GM18502 (cell line): Measurements from ENCODE around the gene DNAH2.
"Not testable (repeated sequence)": the region's sequence is repeated elsewhere in the genome, so short reads cannot be mapped to it uniquely, and the experiment has no call there.

Source experiments
- ATAC-seq: cut with Tn5 transposase; IDR thresholded peaks from one replicate; pipeline ENCODE4 v1.9.1; 2021; ENCODE audit warnings: mild to moderate bottlenecking; ENCODE audit not compliant: unreplicated experiment, poor library complexity

DNAH2 gene

DNA sequence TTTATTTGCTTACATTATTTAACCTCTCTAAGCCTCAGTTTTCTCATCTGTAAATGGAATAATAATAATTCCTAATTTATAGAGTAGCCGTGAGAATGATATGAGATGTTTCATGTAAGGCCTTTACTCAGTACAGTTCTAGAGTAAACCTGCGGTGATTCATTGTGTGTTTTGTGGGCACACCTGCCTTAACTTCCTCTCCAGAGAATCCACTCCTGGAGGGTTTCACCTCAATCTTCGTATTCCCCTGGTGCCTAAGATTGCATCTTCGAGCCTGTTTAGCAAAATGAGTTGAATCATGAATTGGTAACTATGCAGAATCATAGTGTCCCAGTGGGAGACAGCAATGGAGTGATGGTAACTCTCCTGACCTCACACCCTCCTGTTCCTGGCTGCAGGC is 52.3 kb downstream of the DNAH2 start:
- no peak for ATAC-seq

DNA sequence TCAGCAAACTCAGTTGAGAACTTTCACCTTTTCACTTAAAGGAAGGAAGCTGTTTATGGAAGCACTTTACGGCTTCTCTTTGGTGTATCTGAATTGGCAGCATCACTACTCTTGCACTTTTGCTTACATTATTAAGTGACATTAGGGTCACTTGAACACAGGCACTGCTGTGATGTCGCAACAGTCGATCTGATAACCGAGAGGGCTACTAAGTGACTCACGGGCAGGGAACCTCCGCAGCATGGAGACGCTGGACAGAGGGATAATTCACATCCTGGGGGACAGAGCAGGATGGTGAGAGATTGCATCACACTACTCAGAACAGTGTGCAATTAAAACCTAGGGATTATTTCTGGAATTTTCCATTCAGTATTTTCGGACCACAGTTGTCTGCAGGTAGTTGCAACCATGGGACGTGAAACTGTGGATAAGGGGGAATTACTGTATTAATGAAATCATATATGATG is 56.5 kb downstream of the DNAH2 start:
- ATAC-seq = no peak

DNA sequence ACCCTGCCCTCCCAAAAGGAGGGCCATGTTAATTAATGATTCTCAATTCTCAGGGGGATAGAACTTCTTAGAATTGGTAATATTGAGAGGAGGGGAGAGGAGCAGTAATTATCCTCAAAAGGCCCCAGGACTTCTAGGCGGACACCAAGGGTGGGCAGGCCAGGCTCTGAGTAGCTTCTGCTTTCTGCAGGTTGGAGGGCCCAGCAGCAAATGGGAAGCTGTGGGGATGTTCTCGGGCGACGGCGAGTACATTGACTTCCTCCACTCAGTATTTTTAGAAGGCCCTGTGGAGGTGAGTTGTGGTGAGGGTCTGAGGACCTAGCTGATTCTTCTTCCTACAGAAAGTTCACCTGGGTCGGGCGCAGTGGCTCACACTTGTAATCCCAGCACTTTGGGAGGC is 57.5 kb downstream of the DNAH2 start:
- no peak for ATAC-seq

DNA sequence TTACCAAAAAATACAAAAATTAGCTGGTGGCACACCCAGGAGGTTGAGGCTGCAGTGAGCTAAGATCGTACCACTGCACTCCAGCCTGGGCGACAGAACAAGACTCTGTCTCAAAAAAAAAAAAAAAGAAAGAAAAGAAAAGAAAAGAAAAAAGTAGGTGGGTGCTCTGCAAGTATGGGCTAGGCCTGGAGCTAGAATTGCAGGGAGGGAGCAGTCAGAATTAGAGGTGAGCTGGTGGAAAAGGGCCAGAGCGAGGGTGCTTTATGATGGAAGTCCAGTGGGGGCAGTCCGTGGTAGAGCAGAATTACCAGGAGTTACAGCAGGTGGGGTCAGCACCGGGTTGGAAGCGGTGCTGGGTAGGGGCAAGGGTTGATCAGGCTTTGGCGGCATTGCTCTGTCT is 59.5 kb downstream of the DNAH2 start:
- no peak for ATAC-seq

DNA sequence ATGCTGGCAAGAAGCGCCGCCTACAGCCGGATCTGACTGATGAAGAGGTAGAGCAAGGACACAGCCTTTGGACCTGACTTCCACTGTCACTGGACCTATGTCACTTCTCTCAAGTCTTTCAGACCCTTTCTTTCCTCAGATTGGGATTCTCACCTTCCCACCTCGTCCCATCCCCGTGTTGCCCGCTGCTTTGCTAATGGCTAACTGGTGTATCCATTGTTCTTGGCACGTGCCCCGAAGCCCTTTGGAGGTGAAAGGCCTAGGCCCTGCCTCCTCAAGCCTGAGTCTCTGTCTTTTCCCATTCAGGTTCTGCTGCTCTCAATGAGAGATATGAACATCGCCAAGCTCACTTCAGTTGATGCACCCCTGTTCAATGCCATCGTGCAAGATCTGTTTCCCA is 63.2 kb downstream of the DNAH2 start:
- ATAC-seq = no peak

DNA sequence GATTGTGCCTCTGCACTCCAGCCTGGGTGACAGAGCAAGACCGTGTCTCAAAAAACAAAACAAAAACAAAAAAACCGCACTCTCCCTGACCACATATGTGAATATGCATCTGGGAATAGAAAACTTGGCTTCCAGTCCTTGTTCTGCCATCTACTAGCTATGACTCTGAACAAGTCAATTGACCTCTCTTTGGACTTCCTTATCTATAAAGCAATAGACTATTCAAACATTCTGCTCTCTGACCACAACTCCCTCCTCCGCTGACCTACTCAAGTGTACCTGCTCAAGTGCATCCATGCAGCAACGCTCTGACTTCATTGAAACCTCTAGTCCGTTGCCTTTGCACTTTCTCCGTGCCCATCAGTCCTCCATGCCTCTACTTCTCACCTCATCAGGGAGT is 63.9 kb downstream of the DNAH2 start:
- no peak for ATAC-seq

DNA sequence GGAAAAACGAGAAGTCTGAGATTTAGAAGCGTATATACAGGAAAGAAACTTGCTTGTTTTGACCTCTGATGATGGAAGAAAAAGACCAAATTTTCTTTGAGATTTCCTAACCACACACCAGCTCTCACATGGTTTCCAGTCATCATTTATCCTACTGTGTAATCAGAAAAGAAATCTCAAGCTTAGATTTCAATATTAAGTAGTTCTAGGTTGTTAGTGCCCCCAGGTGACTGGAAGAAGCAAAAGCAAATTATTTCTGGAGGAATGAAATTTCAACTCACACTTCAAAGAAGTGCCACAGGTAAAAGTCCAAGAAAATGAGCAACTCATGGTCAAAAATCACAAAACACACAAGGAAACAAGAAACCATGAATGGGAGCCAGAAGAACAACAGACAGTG is 64.7 kb downstream of the DNAH2 start:
- ATAC-seq = no peak

DNA sequence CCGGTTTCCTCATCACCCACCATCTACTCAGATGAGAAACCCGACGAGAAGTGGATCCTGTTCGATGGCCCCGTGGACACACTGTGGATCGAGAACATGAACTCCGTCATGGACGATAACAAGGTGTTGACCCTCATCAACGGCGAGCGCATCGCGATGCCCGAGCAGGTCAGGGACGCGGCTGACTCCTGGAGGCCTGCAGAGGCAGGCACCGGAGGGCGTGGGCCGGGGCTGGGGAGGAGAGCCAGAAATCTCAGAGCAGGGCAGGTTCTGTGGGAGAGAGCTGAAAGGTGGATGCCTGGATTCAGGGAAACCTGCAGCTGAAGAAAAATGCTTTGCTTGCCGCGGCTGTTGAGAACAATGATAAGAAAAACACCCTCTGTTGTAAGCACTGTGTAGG is 69.3 kb downstream of the DNAH2 start:
- no peak for ATAC-seq

DNA sequence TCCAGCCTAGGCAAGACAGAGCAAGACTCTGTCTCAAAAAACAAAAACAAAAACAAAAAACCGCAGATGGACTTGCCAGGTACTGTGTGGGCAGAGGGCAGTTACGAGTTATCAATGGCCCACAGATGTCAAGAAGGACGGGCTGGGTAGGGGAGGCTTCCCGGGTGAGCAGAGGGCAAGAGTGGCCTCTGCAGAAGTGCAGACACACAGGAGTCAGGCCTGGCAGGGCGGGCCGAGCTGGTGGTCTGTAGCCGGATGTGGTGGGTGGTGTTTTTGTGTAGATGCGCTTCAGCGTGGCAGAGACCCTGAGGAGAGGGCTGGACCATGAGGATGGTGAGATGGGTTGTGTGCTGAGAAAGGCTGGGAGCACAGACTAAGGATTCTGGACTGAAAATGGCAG is 71.6 kb downstream of the DNAH2 start:
- no peak for ATAC-seq

DNA sequence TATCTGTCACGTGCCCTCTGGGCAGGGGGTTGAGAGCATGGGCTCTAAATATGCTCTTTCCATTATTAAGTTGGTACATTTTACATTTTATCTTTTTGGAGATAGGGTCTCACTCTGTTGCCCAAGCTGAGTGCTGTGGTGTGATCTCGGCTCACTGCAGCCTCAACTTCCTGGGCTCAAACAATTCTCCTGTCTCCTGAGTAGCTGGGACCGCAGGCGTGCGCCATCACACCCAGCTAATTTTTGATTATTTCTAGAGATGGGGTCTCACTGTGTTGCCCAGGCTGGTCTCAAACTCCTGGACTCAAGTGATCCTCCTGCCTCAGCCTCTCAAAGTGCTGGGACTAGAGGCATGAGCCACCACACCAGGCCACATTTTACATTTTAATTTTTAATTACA is 72.6 kb downstream of the DNAH2 start:
- ATAC-seq = no peak

DNA sequence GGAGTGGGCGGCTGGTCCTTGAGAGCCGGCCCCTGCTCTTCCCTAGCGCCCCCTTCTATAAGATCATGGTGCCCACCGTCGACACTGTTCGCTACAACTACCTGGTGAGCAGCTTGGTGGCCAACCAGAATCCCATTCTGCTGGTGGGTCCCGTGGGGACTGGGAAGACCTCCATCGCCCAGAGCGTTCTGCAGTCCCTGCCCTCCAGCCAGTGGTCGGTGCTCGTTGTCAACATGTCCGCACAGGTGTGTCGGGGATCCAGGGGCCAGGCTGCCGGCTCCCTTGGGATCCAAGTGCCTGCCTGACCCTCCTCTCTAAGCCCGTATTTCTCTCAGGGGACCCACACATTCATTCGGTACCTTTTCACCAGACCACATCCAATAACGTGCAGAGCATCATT is 75.1 kb downstream of the DNAH2 start:
- no peak for ATAC-seq

DNA sequence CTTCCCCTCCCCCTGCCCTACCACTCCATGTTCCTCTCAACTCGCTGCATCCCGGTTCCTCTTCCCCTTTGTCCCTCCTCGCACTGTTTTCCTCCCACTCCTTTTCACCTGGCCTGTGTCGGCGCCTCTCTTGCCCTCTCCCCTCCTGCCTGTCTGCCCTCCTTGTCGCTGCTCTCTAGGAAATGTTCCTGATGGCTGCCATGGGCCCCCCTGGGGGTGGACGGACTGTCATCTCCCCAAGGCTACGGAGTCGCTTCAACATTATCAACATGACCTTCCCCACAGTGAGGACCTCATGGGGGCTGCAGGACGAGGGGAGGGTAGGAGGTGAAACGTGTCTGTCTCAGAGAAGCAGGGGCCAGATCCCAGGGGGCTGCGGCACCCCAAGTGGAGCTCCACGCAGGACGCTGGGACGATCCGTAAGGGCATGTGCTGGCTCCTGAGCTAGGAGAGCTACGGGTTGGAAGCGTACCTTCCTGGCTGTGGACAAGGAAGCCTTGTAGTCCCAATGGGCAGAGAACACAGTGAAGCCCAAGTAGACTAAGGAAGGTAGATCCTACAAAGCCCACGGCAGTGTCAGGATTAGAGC is 76.6 kb downstream of the DNAH2 start:
- no peak for ATAC-seq

DNA sequence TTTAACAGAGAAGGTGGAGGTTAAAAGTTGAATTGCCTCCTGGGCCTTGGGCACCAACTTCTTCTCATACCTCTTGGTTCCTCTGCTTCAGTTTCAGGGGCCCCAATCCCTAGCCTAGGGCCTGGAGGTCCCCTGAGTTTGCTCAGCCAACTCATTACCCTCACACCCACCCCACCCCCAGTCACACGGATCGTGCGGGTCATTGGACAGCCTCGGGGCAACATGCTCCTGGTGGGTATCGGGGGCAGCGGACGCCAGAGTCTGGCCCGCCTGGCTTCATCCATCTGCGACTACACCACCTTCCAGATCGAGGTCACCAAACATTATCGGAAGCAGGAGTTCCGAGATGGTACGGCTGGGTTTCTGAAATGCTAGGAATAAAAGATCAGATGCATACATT is 80.4 kb downstream of the DNAH2 start:
- no peak for ATAC-seq

DNA sequence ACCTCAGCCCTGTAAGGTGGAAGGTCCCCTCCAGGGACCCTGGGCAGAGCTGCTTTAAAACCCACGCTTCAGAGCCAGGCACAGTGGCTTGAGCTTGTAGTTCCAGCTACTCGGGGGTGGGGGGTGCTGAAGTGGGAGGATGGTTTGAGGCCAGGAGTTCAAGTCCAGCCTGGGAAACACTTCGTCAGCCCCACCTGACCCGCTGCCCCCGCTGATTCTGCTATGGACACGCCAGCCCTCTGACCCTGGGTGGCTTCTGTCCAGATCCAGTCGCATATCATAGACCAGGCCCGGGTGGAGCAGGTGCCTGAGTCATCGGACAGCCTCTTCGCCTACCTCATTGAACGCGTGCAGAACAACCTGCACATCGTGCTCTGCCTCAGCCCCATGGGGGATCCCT is 81.3 kb downstream of the DNAH2 start:
- ATAC-seq = no peak

DNA sequence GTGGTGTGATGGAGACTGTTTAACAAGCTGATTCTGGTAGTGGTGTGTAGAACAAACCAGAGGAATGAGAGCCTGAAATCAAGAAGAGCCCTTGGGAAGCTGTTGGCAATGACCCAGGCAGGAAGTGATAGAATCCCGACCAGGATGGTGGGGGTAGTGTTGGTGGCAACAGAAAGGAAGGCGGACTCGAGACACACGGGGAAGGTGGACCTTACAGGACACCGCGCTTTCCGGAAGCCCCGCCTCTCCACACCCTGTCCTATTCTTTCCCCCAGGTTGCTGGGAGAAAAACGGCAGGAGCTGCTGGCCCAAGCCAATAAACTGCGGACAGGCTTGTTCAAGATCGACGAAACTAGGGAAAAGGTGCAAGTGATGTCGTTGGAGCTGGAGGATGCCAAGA is 86.4 kb downstream of the DNAH2 start:
- no peak for ATAC-seq

DNA sequence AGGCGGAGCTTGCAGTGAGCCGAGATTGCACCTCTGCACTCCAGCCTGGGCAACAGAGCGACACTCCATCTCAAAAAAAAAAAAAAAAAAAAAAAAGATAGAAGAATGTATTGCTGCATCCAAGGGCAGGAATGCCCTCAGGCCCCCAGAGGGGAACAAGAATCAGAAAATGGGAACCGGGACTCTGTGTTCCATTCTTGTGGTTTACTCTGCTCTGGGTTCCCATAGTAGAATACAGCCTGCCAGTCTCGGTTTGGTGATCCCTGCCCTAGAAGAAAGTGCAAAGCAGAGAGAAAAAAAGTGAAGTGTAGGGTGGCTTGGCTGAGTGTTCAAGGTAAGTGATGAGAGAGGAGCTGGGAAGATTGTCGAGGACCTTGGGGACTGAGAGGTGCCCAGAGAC is 89.0 kb downstream of the DNAH2 start:
- no peak for ATAC-seq

DNA sequence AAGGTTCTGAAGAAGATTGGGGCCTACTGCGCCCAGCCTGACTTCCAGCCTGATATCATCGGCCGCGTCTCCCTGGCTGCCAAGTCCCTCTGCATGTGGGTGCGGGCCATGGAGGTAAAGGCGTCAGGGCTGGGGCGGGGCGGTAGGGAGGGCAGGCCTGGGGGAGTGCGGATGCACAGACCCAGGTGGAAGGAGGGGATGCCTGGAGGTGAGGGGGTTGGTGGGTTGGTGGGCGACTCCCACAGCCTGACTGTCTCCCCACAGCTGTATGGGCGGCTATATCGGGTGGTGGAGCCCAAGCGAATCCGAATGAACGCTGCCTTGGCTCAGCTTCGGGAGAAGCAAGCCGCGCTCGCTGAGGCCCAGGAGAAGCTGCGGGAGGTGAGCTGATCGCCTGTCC is 89.7 kb downstream of the DNAH2 start:
- no peak for ATAC-seq

DNA sequence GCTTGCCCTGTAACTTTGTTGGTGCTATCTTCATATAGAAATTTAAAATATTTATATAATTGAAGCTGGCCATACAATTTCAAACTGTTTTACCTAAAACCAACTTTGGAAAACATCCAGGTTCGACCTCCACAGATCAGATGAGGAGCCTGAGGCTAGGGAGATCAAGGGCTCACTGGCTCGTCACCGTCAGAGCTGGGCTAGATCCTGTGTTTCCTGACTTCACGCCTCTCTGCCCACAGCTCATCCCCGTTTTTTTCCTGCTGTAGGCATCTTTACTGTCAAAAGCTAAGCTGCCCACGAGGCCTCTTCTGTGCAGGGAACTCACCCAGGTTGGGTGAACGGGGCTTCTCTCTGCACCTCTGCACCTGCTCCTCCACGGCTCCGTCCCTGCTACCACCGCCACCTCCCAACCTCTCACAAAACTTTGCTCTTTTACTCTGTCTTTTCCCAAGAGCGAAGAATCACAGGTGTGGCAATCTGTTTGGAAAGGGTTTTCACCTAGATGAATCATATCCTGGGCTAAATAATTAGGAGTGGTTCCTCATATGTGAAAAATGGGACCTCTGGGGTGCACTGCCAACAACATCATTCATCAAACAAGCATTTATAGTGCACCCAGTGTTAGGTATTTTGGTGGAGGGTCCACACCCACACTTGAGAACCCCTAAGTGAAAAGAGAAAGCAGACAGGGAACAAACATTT is 91.7 kb downstream of the DNAH2 start:
- no peak for ATAC-seq

DNA sequence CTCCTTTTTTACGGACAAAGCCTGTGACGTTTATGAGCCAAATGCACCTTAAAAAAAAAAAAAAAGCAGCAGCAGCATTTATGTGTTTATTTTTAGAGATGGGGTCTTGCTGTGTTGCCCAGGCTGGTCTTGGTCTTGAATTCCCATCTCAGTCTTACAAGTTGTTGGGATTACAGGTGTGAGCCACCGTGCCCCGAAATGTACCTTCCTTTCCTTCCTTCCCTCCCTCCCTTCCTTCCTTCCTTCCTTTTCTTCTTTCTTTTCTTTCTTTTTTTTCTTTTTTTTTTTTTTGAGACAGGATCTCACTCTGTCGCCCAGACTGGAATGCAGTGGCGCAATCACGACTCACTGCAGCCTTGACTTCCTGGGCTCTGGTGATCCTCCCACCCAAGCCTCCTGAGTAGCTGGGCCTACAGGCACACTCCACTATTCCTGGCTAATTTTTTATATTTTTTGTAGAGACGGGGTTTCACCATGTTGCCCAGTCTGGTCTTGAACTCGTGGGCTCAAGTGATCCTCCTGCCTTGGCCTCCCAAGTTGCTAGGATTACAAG is 92.3 kb downstream of the DNAH2 start:
- not testable (repeated sequence) for ATAC-seq

DNA sequence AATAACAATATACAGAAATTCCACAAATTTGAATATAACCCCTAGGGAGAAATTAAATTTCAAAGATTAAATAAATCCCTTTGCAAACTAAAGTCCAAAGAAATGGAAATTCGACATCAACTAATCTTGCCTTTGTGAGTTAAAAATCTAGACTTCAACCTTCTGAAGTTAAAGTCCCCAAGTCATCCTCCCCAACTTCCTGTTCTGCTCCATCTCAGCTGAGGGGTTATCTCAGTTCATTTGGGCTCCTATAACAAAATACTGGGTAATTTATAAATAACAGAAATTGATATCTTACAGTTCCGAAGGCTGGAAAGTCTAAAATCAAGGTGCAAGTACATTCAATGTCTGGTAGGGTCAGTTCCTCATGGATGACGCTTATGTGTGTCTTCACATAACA is 93.7 kb downstream of the DNAH2 start:
- ATAC-seq = no peak

DNA sequence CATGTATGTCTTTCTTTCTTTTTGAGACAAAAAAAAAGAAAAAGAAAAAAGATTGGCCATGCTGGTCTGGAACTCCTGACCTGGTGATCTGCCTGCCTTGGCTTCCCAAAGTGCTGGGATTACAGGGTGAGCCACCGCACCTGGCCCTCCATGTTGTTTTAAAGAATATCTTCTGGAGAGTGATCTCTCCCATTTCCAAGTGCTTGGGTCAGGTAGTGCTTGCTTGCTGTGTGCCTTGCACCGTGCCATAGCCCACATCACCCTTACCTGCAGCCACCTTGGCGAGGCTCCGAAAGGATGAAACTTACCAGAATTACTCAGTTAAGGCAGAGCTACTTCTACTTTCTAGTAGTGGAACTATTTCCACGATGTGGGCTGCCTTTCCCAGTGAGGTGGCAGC is 97.4 kb downstream of the DNAH2 start:
- no peak for ATAC-seq
